Epithelial cell of proximal tubule (primary cell): ENCODE data around the gene R3HDM2. TPM values are rescaled to one million over a fixed set of nuclear protein-coding genes. Genes with fewer than 3 reads are reported as not detected.
"Not testable (repeated sequence)": the region's sequence is repeated elsewhere in the genome, so short reads cannot be mapped to it uniquely, and the experiment has no call there.

ENCODE experiments used
- DNase-seq: peaks from one replicate; pipeline ENCODE4 v3.0.0-alpha.2; 2011; ENCODE audit warnings: low read depth
- H3K4me3 ChIP-seq: 2 replicates; pipeline ENCODE4 v1.5.1; 2011; ENCODE audit warnings: low read depth, mild to moderate bottlenecking, low read length
- total RNA-seq: library from RNA; depleted of rRNA; stranded (reverse); fragments of >200 nt; gene quantifications from 2 replicates; pipeline ENCODE4 v1.2.3, GENCODE V29; 2015
- TF ChIP-seq, protein P1 (sequence below): conservative IDR thresholded peaks from 2 replicates; pipeline ENCODE4 v1.5.1; 2012; ENCODE audit warnings: low read depth, mild to moderate bottlenecking, low read length

Gene R3HDM2
- total RNA-seq, 1 donor from 2014 or later = 12.5 TPM

DNA sequence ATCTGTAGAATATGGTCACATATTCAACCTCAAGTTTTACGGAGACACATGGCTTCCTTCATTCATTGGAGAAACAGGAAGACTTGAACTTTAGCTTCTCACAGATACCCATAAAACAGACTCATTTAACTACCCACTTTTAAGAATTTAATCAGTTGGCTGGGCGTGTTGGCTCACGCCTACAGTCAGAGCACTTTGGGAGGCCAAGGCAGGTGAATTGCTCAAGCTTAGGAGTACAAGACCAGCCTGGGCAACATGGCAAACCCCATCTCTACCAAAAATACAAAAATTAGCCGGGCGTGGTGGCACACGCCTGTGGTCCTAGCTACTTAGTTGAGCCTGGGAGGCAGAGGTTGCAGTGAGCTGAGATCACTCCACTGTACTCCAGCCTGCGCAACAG, 115.2 kb downstream of the R3HDM2 start:
- TF ChIP-seq, protein P1, sequence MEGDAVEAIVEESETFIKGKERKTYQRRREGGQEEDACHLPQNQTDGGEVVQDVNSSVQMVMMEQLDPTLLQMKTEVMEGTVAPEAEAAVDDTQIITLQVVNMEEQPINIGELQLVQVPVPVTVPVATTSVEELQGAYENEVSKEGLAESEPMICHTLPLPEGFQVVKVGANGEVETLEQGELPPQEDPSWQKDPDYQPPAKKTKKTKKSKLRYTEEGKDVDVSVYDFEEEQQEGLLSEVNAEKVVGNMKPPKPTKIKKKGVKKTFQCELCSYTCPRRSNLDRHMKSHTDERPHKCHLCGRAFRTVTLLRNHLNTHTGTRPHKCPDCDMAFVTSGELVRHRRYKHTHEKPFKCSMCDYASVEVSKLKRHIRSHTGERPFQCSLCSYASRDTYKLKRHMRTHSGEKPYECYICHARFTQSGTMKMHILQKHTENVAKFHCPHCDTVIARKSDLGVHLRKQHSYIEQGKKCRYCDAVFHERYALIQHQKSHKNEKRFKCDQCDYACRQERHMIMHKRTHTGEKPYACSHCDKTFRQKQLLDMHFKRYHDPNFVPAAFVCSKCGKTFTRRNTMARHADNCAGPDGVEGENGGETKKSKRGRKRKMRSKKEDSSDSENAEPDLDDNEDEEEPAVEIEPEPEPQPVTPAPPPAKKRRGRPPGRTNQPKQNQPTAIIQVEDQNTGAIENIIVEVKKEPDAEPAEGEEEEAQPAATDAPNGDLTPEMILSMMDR = no peak
- no peak overlapping the region for H3K4me3 ChIP-seq
- DNase-seq = no peak

DNA sequence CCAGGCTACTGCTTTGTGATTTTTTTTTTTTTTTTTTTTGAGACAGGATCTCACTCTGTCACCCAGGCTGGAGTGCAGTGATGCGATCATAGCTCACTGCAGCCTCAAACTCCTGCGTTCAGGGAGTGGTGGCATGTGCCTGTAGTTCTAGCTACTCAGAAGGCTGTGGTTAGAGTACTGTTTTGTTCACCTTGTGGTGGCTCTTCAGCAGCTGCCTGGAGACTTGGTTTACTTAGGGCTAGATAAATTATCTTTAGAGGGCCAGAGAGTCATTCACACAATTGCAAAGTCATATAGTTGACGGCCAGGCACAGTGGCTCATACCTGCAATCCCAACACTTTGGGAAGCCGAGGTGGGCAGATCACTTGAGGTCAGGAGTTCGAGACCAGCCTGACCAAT, 118.6 kb downstream of the R3HDM2 start:
- not testable (repeated sequence) for H3K4me3 ChIP-seq, DNase-seq

DNA sequence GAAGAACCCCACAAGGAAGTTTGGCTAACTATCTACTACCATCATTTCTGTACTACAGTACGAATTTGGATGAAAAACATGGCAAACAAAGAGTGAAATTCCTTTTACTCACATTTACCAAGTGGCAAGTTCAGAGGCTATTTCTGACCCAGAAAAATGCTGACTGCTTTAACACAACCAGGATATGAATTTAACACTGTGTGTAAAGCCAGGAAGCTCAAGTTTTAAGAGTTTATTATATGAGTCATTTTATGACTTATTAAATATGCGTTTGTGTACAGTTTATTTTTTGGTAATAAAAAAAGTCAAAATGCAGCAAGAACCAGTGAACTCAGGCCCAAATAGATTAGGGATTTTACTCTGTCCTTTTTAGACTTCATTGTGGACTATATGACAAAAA, 121.4 kb downstream of the R3HDM2 start:
- DNase-seq = no peak

DNA sequence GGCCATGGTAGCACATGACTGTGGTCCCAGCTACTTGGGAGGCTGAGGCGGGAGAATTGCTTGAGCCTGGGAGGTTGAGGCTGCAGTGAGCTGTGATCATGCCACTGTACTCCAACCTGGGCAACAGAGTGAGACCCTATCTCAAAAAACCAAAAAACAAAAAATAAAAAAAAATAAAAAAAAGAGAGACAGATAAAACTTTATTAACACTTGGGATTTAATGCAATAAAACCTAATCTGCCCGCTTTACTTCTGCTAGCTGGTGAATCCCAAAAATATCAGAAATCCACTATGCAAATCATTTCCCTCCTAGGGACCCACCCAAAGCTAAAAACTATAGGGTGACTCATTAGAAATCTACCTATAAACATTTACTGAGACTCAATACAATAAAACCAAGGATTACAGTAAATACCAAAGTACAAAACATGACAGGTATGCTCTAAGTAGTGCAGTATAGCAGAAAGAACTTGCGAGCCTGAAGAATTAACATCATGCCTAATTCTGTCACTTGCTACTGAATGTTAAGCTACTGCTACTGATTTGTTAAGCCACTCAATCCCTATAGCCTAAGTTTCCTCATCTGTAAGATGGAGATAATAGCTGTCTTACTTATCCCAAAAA, 129.8 kb downstream of the R3HDM2 start:
- TF ChIP-seq, protein P1 = no peak
- DNase-seq = no peak
- no peak overlapping the region for H3K4me3 ChIP-seq

More for the DNA sequence above, 121.4 kb downstream of the R3HDM2 start:
- no peak overlapping the region for H3K4me3 ChIP-seq
- TF ChIP-seq, protein P1 = no peak

DNA sequence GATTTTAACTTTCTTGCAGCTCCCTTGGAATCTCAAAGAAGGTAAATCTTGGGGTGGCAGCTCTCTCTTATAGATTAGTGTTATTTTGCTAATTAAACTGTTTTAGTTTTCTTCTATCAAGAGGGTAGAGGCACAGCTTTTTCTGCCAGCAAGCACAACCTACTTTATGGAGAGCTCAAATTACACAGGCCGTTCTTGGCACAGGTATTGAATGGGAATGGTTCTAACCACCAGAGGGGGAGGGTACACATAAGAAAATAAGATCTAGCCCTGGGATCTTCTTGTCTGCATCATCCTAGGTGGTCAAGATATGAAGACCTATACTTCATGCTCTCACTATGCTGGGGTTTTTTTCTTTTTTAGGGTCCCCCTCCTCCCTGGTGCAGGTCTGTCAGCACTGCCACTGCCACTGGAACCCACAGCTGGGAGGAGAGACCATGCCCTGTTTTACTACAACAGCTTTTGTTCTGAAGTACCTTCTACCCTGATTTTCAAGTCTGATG, 131.3 kb downstream of the R3HDM2 start:
- DNase-seq = no peak
- TF ChIP-seq, protein P1 = no peak
- H3K4me3 ChIP-seq = no peak overlapping the region

DNA sequence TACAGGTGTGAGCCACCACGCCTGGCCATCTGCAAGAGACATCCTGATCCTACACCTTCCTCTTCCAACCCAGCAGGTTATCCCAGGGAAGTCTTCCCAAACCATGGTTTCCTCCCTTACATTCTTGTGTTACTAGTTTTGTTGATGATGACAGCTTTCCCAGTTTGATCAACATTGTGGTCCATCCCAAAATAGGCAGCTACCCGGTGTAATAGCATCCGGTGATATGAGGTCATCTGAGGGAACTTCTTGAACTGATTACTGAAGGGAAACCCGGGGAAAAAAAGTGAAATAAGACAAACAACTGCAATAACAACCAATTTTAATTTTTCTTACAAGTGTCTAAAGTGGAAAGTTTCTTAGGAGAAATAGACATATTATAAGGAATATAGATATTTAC, 134.6 kb downstream of the R3HDM2 start:
- no peak overlapping the region for H3K4me3 ChIP-seq
- no peak for DNase-seq
- TF ChIP-seq, protein P1 = no peak

DNA sequence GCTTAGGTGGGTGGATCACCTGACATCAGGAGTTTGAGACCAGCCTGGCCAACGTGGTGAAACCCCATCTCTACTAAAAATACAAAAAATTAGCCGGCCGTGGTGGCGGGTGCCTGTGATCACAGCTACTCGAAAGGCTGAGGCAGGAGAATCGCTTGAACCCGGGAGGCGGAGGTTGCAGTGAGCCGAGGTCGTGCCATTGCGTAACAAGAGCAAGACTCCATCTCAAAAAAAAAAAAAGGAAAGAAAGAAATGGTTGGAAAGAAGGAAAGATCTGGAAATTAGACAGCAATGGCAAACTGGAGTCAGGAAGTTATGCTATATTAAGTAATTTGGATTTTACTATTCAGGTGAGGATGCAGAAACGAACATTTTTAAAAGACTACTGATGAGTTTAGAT, 148.8 kb downstream of the R3HDM2 start:
- not testable (repeated sequence) for DNase-seq, H3K4me3 ChIP-seq
